ENCODE results near the gene FAM227B.

GRCh38 chr15:49361370-49361769 lies 259.2 kb downstream of the FAM227B start:
- no peak for TF ChIP-seq CTCF (optimal IDR thresholded peaks at IDR 0.05 in 1 of 3, IDR thresholded peaks at IDR 0.05 in 1 of 3, conservative IDR thresholded peaks at IDR 0.05 in 1 of 3; ENCODE audit: extremely low read depth in 1 of 3, insufficient read depth in 2 of 3, low read length in 3 of 3)
- no peak for TF ChIP-seq EZH2 (IDR thresholded peaks at IDR 0.05; ENCODE audit: low read length)
